HCT116 (cell line): ENCODE results near the gene NAT10. TPM values are rescaled to one million over a fixed set of nuclear protein-coding genes. Genes with fewer than 3 reads are reported as not detected.

Source experiments
- ATAC-seq: fragments of 200-7000 bp; cut with Tn5 transposase; 2 replicates; pipeline ENCODE4 v1.9.1; 2020; ENCODE audit warnings: mild to moderate bottlenecking, moderate library complexity
- BruUV-seq: library from RNA; stranded (reverse); fragments of 400-500 nt; replicated peaks from 2 replicates; lab custom pipeline; 2021; lab: Mats Ljungman, UMichigan
- CTCF ChIA-PET: fragments of 300-600 bp; sonication (Branson Sonifier 250); formaldehyde crosslinking; loops from one replicate; lab custom pipeline; 2021; ENCODE audit warnings: antibody characterized with exemption; lab: Charles Lee
- POLR2A ChIA-PET: fragments of 300-600, 350-600 bp; sonication (Branson Sonifier 250); formaldehyde crosslinking; loops from one replicate; lab custom pipeline; 2021; ENCODE audit warnings: antibody characterized with exemption; lab: Charles Lee
- RAD21 ChIA-PET, 2 experiments: fragments of 300-600 bp; sonication (Branson Sonifier 250); formaldehyde crosslinking; loops; one replicate each; lab custom pipeline; 2023; ENCODE audit warnings: low total read pairs in 2 of 2; ENCODE audit not compliant: uncharacterized antibody in 2 of 2, unreplicated experiment in 2 of 2, low non-redundant PET in 1 of 2; lab: Charles Lee
- DNase-seq: peaks from one replicate; pipeline ENCODE4 v3.0.0-alpha.2; 2010; ENCODE audit warnings: low read depth, low spot score
- H2AFZ ChIP-seq: fragments of 200-600 bp; shearing (Covaris generic), sonication (generic); 2 replicates; pipeline ENCODE4 v1.6.1; 2017; ENCODE audit warnings: low read depth, mixed run types, mixed read lengths, antibody characterized with exemption, low read length; ENCODE audit not compliant: poor library complexity, severe bottlenecking
- H3K27ac ChIP-seq: 2 replicates; pipeline ENCODE4 v1.5.1; 2012; ENCODE audit warnings: low read depth, low read length
- H3K27me3 ChIP-seq: fragments of 200-600 bp; sonication (generic); 2 replicates; pipeline ENCODE4 v1.6.1; 2016; ENCODE audit warnings: mixed run types, low read length, mixed read lengths; ENCODE audit not compliant: insufficient read depth
- H3K36me3 ChIP-seq, 2 experiments: fragments of 200-500 bp in 1 of 2; fragments of 200-600 bp in 1 of 2; sonication (Bioruptor generic) in 1 of 2; sonication (generic) in 1 of 2; 2 replicates each; pipeline versions ENCODE4 v1.5.1 to v1.6.1; 2014 to 2016; ENCODE audit warnings: low read length in 2 of 2, inconsistent platforms in 1 of 2, mixed read lengths in 1 of 2, mixed run types in 1 of 2; ENCODE audit not compliant: insufficient read depth in 2 of 2, control insufficient read depth in 1 of 2
- H3K4me1 ChIP-seq, 2 experiments: fragments of 200-600 bp in 1 of 2; sonication (generic) in 1 of 2; 2 replicates each; pipeline versions ENCODE4 v1.5.1 to v1.6.1; 2012 to 2017; ENCODE audit warnings: low read length in 2 of 2, inconsistent platforms in 1 of 2, mild to moderate bottlenecking in 1 of 2, mixed read lengths in 1 of 2, mixed run types in 1 of 2, moderate library complexity in 1 of 2; ENCODE audit not compliant: insufficient read depth in 2 of 2, control insufficient read depth in 1 of 2
- H3K4me2 ChIP-seq: fragments of 200-600 bp; sonication (generic); 2 replicates; pipeline ENCODE4 v1.6.1; 2017; ENCODE audit warnings: mixed run types, low read length, mixed read lengths
- H3K4me3 ChIP-seq, 2 experiments: fragments of 200-600 bp in 1 of 2; sonication (generic) in 1 of 2; replicated peaks in 1 of 2; 2 replicates each; pipeline ENCODE4 v1.5.1; 2011 to 2016; ENCODE audit warnings: low read length in 2 of 2, control low read depth in 1 of 2, low read depth in 1 of 2, mild to moderate bottlenecking in 1 of 2, mixed read lengths in 1 of 2, mixed run types in 1 of 2
- H3K79me2 ChIP-seq: fragments of 200-600 bp; sonication (generic); 2 replicates; pipeline ENCODE4 v1.6.1; 2017; ENCODE audit warnings: mild to moderate bottlenecking, mixed run types, low read length, moderate library complexity, mixed read lengths; ENCODE audit not compliant: insufficient read depth
- H3K9ac ChIP-seq: fragments of 200-600 bp; sonication (generic); 2 replicates; pipeline ENCODE4 v1.6.1; 2016; ENCODE audit warnings: low read length, mixed read lengths
- H3K9me2 ChIP-seq: fragments of 200-600 bp; sonication (generic), shearing (Covaris generic); 2 replicates; pipeline ENCODE4 v1.6.1; 2017; ENCODE audit warnings: mixed run types, mild to moderate bottlenecking, moderate library complexity; ENCODE audit not compliant: insufficient read depth
- H3K9me3 ChIP-seq, 2 experiments: fragments of 200-500 bp in 1 of 2; fragments of 200-600 bp in 1 of 2; sonication (Bioruptor generic) in 1 of 2; sonication (generic) in 1 of 2; 2 replicates each; pipeline ENCODE4 v1.6.1; 2014 to 2017; ENCODE audit warnings: low read length in 2 of 2, mixed read lengths in 2 of 2, inconsistent platforms in 1 of 2, low read depth in 1 of 2, mild to moderate bottlenecking in 1 of 2, mixed run types in 1 of 2, moderate library complexity in 1 of 2; ENCODE audit not compliant: control insufficient read depth in 1 of 2, insufficient read depth in 1 of 2
- H4K20me1 ChIP-seq: fragments of 200-600 bp; sonication (generic), shearing (Covaris generic); 2 replicates; pipeline ENCODE4 v1.6.1; 2017; ENCODE audit warnings: mixed run types, mild to moderate bottlenecking, moderate library complexity; ENCODE audit not compliant: insufficient read depth
- ATF3 ChIP-seq: IDR thresholded peaks from 2 replicates; pipeline ENCODE4 v1.6.1; 2012
- CBX3 ChIP-seq: IDR thresholded peaks from 2 replicates; pipeline ENCODE4 v1.6.1; 2012; ENCODE audit warnings: low read depth
- CTCF ChIP-seq, 3 experiments: fragments of 200-600 bp in 1 of 3; sonication (generic) in 1 of 3; IDR thresholded peaks in 2 of 3; conservative IDR thresholded peaks in 1 of 3; 2 replicates each; pipeline ENCODE4 v1.5.1; 2012 to 2017; ENCODE audit warnings: low read depth in 2 of 3, low read length in 2 of 3, antibody characterized with exemption in 1 of 3, borderline replicate concordance in 1 of 3, control low read depth in 1 of 3, mild to moderate bottlenecking in 1 of 3, mixed read lengths in 1 of 3, mixed run types in 1 of 3, moderate library complexity in 1 of 3; ENCODE audit not compliant: insufficient read depth in 1 of 3
- FOSL1 ChIP-seq: IDR thresholded peaks from 2 replicates; pipeline ENCODE4 v1.6.1; 2012; ENCODE audit warnings: low read depth
- MAX ChIP-seq: IDR thresholded peaks from 2 replicates; pipeline ENCODE4 v1.6.1; 2012
- RAD21 ChIP-seq: IDR thresholded peaks from 2 replicates; pipeline ENCODE4 v1.6.1; 2012; ENCODE audit warnings: low read depth, mild to moderate bottlenecking
- SP1 ChIP-seq: IDR thresholded peaks from 2 replicates; pipeline ENCODE4 v1.6.1; 2012; ENCODE audit warnings: low read depth
- SRF ChIP-seq: IDR thresholded peaks from 2 replicates; pipeline ENCODE4 v1.6.1; 2012; ENCODE audit warnings: low read depth
- TCF7L2 ChIP-seq: IDR thresholded peaks from 2 replicates; pipeline ENCODE4 v1.7.0; 2011; ENCODE audit warnings: borderline replicate concordance, inconsistent platforms; ENCODE audit not compliant: insufficient read depth, insufficient read length; ENCODE audit errors: extremely low read depth
- ZBTB33 ChIP-seq: IDR thresholded peaks from 2 replicates; pipeline ENCODE4 v1.6.1; 2011; ENCODE audit warnings: mild to moderate bottlenecking, low read length, moderate library complexity; ENCODE audit not compliant: insufficient replicate concordance; ENCODE audit errors: extremely low read depth
- ZFX ChIP-seq: fragments of 450-650 bp; IDR thresholded peaks from 2 replicates; pipeline ENCODE4 v1.6.1; 2017
- ZNF274 ChIP-seq: fragments of 200-500 bp; sonication (Bioruptor generic); IDR thresholded peaks from 2 replicates; pipeline ENCODE4 v1.6.1; 2014; ENCODE audit warnings: mild to moderate bottlenecking, low read depth, low read length, inconsistent platforms
- intact Hi-C: fragments of 100-400 bp; cut with micrococcal nuclease; formaldehyde crosslinking; loops from 2 replicates; pipeline ENCODE4 v1.10.0; 2022
- total RNA-seq: library from RNA; stranded (reverse); gene quantifications from one replicate; pipeline ENCODE4 v1.2.1, GENCODE V29; 2021; ENCODE audit not compliant: unreplicated experiment

Gene NAT10
- total RNA-seq, 1 experiment from 2014 or later: 101 TPM

- no peak overlapping the region for H3K27ac ChIP-seq
- H3K79me2 ChIP-seq: no peaks in the 10 kb centered on the region
- no peak overlapping the region for H2AFZ ChIP-seq
- H4K20me1 ChIP-seq: no peaks in the 10 kb centered on the region
- DNase-seq: no peak
- intact Hi-C loops: no loop called here
- H3K9me3 ChIP-seq: no peaks in the 10 kb centered on the region
- BruUV-seq: no TSS peak
- no peak overlapping the region for H3K4me3 ChIP-seq
- H3K9me2 ChIP-seq: no peaks in the 10 kb centered on the region
- peaks cover 0 to 9% of the 10 kb centered on the region in 2 experiments; a peak in 2 of 4 replicates for H3K4me1 ChIP-seq
- H3K9ac ChIP-seq: no peak overlapping the region
- ChIA-PET CTCF (no interaction called here), POLR2A (no interaction called here), RAD21 (no interaction called here)
- no peak for TF ChIP-seq CBX3
- TF ChIP-seq ZBTB33: no peak
- no peak for TF ChIP-seq RAD21
- no peak for TF ChIP-seq ZNF274
- TF ChIP-seq CTCF (IDR thresholded peaks at IDR 0.05 in 2 of 3, conservative IDR thresholded peaks at IDR 0.05 in 1 of 3; ENCODE audit: borderline replicate concordance in 1 of 3, insufficient read depth in 1 of 3, low read depth in 2 of 3, low read length in 2 of 3): no peak
- TF ChIP-seq ZFX: no peak
- TF ChIP-seq SRF: no peak
- TF ChIP-seq FOSL1: no peak
- TF ChIP-seq TCF7L2: no peak
- no peak for TF ChIP-seq MAX
- no peak for TF ChIP-seq SP1
- TF ChIP-seq ATF3: no peak
- H3K27me3 ChIP-seq: no peaks in the 10 kb centered on the region
- no peak for ATAC-seq
- H3K4me2 ChIP-seq: no peak overlapping the region
- H3K36me3 ChIP-seq: peaks cover 0 to 3% of the 10 kb centered on the region in 2 experiments; a peak in 1 of 4 replicates
These were observed 57.0 kb downstream of the NAT10 start for GRCh38 chr11:34162493-34162820.
